Measurements from ENCODE around the gene NUMBL. TPM values are rescaled to one million over a fixed set of nuclear protein-coding genes. Genes with fewer than 3 reads are reported as not detected.

The NUMBL gene
- total and polyA plus RNA-seq, 9 of the 15 experiments (the other 6 are each of a cell fraction or from before 2014, with no cell fraction given) = 0.39 to 38.6 (median 6.6) TPM

DNA sequence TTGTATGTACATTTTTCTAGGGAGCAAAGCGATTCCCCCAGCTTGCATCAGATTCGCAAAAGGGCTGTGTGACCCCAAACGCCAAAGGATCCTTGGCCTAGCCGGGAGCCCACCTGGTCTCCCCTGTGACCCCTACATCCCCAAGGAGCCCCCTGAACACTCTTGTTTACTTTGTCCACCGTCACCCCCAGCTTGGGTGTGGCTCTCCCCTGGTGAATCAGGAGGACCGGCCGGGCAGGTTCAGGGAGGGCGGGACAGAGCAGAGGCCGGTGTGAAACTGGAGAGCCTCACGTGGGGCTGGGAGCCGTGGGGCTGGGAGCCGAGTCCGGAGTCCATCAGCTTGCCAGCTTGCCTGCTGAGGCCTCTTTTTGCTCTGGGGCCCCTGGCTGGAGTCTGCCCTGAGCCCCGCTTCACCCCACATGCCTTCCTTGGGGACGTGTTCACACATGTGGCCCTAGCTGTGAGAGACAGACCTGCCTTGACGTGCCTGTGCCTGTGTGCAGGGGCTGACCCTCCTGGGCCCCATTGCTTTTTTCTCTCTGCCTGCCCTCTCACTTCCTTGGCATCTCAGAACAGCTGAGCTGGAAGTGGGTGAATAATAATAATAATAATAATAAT lies 28.4 kb upstream of the NUMBL start (continued):
- TF ChIP-seq, protein P1, sequence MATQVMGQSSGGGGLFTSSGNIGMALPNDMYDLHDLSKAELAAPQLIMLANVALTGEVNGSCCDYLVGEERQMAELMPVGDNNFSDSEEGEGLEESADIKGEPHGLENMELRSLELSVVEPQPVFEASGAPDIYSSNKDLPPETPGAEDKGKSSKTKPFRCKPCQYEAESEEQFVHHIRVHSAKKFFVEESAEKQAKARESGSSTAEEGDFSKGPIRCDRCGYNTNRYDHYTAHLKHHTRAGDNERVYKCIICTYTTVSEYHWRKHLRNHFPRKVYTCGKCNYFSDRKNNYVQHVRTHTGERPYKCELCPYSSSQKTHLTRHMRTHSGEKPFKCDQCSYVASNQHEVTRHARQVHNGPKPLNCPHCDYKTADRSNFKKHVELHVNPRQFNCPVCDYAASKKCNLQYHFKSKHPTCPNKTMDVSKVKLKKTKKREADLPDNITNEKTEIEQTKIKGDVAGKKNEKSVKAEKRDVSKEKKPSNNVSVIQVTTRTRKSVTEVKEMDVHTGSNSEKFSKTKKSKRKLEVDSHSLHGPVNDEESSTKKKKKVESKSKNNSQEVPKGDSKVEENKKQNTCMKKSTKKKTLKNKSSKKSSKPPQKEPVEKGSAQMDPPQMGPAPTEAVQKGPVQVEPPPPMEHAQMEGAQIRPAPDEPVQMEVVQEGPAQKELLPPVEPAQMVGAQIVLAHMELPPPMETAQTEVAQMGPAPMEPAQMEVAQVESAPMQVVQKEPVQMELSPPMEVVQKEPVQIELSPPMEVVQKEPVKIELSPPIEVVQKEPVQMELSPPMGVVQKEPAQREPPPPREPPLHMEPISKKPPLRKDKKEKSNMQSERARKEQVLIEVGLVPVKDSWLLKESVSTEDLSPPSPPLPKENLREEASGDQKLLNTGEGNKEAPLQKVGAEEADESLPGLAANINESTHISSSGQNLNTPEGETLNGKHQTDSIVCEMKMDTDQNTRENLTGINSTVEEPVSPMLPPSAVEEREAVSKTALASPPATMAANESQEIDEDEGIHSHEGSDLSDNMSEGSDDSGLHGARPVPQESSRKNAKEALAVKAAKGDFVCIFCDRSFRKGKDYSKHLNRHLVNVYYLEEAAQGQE (IDR thresholded peaks at IDR 0.05; ENCODE audit: borderline replicate concordance) = no peak
- TF ChIP-seq, protein P1 (CRISPR knock-in tag; IDR thresholded peaks at IDR 0.05; ENCODE audit: low read depth) = no peak
- TF ChIP-seq, protein P2, sequence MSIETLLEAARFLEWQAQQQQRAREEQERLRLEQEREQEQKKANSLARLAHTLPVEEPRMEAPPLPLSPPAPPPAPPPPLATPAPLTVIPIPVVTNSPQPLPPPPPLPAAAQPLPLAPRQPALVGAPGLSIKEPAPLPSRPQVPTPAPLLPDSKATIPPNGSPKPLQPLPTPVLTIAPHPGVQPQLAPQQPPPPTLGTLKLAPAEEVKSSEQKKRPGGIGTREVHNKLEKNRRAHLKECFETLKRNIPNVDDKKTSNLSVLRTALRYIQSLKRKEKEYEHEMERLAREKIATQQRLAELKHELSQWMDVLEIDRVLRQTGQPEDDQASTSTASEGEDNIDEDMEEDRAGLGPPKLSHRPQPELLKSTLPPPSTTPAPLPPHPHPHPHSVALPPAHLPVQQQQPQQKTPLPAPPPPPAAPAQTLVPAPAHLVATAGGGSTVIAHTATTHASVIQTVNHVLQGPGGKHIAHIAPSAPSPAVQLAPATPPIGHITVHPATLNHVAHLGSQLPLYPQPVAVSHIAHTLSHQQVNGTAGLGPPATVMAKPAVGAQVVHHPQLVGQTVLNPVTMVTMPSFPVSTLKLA (conservative IDR thresholded peaks at IDR 0.05) = peak in 1 of 2 experiments; percentile 70
- TF ChIP-seq CREB1 (IDR thresholded peaks at IDR 0.05) = no peak
- TF ChIP-seq CREB1 (CRISPR knock-in tag; IDR thresholded peaks at IDR 0.05) = no peak; the same call in 1 of the 2 replicates
- TF ChIP-seq RAD21 (CRISPR knock-in tag; conservative IDR thresholded peaks at IDR 0.05 in 1 of 2, IDR thresholded peaks at IDR 0.05 in 1 of 2) = no peak
- TF ChIP-seq ZSCAN29 (IDR thresholded peaks at IDR 0.05) = no peak
- no peak for TF ChIP-seq ZNF707 (CRISPR knock-in tag; conservative IDR thresholded peaks at IDR 0.05)
- no peak for TF ChIP-seq ZNF23 (CRISPR knock-in tag; IDR thresholded peaks at IDR 0.05)
- peak; percentile 44 for TF ChIP-seq SAP30 (IDR thresholded peaks at IDR 0.05; ENCODE audit: borderline replicate concordance, insufficient read depth, low read depth, low read length, poor library complexity, severe bottlenecking)
- TF ChIP-seq, protein P3, sequence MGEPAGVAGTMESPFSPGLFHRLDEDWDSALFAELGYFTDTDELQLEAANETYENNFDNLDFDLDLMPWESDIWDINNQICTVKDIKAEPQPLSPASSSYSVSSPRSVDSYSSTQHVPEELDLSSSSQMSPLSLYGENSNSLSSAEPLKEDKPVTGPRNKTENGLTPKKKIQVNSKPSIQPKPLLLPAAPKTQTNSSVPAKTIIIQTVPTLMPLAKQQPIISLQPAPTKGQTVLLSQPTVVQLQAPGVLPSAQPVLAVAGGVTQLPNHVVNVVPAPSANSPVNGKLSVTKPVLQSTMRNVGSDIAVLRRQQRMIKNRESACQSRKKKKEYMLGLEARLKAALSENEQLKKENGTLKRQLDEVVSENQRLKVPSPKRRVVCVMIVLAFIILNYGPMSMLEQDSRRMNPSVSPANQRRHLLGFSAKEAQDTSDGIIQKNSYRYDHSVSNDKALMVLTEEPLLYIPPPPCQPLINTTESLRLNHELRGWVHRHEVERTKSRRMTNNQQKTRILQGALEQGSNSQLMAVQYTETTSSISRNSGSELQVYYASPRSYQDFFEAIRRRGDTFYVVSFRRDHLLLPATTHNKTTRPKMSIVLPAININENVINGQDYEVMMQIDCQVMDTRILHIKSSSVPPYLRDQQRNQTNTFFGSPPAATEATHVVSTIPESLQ (CRISPR knock-in tag; IDR thresholded peaks at IDR 0.05) = no peak
- no peak for TF ChIP-seq ZNF324 (CRISPR knock-in tag; IDR thresholded peaks at IDR 0.05)
- TF ChIP-seq NBN (IDR thresholded peaks at IDR 0.05; ENCODE audit: low read depth) = no peak
- no peak for TF ChIP-seq ZNF57 (CRISPR knock-in tag; IDR thresholded peaks at IDR 0.05)
- TF ChIP-seq, protein P4, sequence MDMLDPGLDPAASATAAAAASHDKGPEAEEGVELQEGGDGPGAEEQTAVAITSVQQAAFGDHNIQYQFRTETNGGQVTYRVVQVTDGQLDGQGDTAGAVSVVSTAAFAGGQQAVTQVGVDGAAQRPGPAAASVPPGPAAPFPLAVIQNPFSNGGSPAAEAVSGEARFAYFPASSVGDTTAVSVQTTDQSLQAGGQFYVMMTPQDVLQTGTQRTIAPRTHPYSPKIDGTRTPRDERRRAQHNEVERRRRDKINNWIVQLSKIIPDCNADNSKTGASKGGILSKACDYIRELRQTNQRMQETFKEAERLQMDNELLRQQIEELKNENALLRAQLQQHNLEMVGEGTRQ (CRISPR knock-in tag; IDR thresholded peaks at IDR 0.05) = peak; percentile 75

Data from K562 (cell line).